Stimulated activated CD4-positive, alpha-beta T cell treated with anti-CD3 and anti-CD28 coated beads, Interleukin-1b, Interleukin-23, amount 100 ng/mL, for 24 hours (primary cell): ENCODE measurements around the gene CXCL6.

Source experiments
- DNase-seq, 4 experiments: peaks; one replicate each; pipeline ENCODE4 v3.0.0-alpha.2; 2020; ENCODE audit warnings: low read depth in 4 of 4, low spot score in 1 of 4

The CXCL6 gene

DNA sequence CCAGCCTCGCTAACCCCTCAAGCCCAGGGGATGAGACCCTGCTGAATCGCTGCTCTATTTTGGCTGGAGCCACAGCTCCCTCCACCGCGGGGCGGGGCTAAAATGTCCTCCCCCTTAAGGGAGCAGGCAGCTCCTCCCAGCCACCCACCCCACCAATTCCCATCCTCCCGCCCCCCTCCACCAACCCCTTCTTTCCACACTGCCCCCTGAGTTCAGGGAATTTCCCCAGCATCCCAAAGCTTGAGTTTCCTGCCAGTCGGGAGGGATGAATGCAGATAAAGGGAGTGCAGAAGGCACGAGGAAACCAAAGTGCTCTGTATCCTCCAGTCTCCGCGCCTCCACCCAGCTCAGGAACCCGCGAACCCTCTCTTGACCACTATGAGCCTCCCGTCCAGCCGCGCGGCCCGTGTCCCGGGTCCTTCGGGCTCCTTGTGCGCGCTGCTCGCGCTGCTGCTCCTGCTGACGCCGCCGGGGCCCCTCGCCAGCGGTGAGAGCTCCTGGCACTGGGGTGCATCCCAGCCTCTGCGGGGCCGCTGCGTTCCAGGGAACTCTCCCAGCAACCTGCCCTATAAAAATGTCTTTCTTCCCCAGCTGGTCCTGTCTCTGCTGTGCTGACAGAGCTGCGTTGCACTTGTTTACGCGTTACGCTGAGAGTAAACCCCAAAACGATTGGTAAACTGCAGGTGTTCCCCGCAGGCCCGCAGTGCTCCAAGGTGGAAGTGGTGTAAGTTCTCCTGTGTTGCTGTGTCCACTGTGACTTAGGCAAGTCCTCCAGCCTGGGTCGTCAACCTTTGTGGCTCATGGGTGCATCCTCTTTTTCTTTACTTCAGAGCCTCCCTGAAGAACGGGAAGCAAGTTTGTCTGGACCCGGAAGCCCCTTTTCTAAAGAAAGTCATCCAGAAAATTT lies at the start of gene CXCL6:
CXCL6 (plus strand) TSS at position 306 of the 907 bp plus-strand sequence; CDS start at position 379, 73 bp downstream.
- DNase-seq, result no peak

DNA sequence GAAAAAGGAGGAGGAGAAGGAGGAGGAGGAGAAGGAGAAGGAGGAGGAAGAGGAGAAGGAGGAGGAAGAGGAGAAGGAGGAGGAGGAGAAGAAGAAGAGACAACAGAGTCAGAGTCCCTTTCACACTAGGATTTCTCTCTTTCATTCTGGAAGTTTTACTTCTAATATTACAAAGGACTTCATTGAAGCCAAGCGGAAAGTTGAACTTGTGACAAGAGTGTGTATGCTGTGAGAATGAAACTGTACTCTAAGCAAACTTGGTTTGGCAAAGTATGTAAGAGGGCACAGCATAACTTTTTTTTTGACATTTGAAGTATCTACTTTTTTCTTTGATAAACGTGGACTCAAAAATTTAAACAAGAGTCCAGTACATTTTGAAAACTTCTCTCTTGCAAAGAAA lies 48.1 kb upstream of the CXCL6 start:
- DNase-seq, result no peak

DNA sequence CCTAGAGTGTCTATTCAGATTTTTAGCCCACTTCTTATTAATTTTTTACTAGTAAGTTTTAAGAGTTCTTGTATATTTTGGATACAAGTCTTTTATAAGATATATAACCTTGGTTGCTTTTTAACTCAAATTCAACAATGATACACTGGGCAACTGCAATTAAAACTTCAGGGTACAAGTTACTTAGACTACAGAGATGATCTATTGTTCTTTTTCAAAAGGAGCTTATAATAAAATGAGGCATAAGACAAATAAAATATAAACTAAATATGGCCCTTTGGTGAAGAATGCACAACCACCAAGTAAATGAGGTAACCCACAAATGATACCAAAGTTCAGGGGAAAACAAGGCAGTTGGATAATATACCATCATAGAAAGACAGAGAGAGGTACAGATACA lies 37.6 kb upstream of the CXCL6 start:
- DNase-seq, result no peak

DNA sequence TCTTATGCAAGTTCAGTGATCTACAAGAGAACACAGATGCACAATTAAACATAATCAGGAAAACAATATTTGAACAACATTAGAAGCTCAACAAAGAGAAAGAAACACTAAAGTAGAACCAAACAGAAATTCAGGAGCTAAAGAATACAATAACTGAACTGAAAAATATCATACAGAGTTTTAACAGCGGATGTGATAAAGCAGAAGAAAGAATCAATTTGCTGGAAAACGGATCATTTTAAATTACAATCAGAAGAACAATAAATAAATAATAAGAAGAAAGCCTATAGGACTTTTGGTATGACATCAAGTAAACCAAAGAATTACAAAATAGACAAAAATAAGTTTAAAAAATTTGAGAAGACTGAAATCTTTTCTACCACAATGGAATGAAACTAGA lies 36.3 kb upstream of the CXCL6 start:
- DNase-seq, result no peak

DNA sequence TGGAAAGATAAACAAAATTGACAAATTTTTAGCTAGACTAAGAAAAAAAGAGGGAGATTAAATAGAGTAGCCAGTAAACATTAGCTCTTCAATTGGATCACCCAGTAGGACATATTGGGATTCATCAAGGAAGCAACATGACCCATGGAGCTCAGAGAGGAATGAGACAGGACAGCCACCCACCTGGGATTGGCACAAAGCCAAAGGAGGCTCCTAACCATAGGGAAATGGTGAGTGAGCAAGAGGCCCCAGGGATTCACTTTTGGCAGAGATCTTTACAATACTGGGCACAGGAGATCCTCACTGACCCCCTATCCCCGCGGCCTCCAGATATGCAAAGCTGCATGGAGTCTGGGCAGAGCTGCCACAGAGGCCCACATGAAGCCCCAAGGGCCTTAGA lies 34.8 kb upstream of the CXCL6 start:
- no peak for DNase-seq

DNA sequence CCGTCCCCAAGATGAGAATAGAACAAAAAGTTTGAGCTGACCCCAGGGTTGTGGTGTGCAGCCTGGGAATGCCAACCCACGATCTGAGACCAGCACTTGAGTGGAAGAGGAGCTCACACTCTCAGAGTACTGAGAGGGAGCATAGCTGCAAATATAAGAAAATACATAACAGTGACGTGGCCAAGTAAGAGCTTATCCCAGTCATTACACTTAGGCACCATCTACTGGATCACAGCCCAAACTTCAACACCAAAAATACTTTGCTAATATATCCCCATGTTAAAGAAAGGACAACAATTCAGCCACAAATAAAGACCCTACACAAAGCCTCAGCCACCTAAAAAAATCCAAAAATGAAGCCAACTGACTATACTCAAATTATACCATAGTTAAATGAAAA lies 33.3 kb upstream of the CXCL6 start:
- no peak for DNase-seq

DNA sequence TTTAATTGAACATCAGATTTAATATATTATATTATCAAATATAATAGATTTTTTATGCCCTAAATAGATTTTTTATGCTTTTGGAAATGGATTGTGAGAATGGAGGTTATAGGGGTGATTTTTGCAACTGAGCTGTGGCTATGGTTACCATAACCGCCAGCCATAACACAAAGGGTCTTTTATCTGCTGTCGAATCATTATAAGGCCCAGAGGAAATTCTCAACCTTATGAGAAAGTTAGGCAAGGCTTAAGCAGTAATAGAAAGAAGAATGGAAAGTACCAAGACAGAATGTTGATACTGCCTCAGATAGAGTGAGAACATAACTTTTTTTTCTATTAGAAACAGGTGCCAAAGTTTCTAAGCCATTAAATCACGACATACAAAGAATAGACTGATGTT lies 26.3 kb upstream of the CXCL6 start:
- DNase-seq, result no peak

DNA sequence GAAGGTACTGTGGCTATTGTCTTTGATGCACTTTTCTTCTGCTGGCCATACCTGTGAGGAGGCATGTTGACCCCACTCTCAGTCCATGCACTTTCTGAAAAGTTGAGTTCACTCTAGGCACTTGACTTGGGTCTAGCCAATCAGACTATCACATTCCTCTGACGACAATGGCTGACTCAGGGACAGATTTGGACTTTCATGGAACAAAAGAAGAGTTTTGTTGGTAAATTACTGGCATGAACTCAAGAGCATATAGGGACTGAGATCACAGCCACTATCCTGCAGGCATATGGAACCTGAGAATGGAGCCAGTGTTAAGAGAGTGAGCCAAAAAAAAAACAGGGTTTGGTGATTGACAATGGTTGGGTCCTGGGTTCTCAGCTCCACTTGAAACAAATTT lies 24.6 kb upstream of the CXCL6 start:
- no peak for DNase-seq

DNA sequence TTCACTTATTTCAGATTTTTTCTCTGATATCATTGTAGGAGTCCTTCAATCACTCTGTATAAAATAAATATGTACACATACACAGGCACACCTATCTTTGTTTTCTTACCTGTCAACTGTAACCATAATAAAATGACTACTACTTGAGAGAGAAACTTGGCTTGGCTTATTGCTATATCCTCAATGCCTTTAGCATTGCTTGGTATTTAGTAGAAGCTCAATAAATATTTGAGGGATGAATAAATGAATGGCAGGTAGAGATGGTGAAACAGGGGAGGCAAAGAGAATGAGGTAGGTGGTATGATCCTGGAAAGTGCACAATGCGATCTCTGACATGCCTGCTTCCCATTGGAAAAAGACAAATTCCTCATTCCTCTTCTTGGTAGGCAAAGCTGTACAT lies 21.8 kb upstream of the CXCL6 start:
- no peak for DNase-seq

DNA sequence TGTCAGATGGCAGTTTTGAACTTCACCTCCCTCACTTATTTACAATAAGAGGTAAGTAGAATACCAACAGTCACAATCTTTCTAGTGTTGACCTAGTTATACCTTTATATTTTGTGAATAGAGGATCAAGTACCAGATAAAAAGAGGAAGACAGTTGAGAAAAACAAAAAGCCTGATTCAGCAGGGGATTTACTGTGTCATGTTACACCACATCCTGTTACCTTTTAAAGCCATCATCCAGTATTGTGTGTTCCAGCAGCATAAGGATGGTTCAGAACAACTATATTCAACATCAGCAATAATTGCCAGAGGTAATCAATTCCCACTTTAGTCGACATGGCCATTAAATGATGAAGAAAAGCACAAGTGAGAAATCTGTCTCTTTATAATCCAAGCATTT lies 21.3 kb upstream of the CXCL6 start:
- no peak for DNase-seq

DNA sequence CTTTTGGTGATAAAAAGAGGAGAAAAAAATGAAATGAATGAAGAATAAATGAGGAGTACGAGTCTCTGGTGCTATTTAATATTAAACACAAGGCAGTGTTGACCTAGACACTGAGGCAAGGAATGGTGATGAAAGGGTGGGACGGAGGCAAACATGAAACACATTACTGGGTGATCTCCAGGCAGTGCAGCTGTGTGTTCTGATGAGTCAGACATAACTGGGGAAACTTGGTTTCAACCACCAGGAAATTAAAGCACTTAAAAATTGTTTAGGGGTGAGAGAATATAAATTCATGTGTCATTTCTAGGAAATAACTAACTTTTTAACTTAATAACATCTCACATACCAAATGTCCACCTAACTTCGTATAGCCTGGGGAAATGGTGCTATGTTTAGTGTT lies 19.7 kb upstream of the CXCL6 start:
- no peak for DNase-seq

DNA sequence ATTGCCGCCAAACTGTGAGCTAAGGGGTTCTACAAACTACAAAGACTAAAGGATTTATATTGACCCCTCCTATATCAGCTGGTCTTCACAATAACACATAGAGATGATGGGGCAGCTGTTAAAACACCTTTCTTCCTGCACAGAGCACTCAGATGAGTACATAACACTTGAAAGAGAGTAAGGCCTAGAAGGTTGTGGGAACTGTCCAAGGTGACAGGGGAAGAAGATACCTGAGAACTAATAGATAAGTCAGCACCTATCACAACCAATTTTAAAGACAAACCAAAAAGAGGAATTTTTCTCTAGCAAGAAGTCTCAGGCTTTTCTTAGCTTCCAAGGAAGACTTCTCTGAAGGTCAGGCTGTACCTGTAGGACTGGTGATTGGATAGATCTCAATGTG lies 19.1 kb upstream of the CXCL6 start:
- no peak for DNase-seq

DNA sequence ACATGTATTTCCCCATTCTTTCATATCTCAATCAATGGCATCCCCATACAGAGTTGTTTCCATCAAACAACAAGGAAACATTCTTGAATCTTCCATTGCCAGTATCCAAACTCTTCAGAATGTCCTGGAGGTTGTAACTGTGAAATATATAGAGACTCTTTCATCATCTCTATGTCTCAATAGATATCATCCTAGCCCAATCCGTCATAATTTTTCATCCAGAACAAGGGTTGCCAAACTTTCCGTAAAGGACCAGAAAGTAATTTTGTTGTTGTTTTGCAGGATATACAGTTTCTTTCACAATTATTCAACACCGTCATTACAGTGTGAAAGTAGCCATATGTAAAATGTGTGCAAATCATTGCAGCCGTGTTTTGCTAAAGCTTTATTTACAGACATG lies 15.2 kb upstream of the CXCL6 start:
- no peak for DNase-seq

DNA sequence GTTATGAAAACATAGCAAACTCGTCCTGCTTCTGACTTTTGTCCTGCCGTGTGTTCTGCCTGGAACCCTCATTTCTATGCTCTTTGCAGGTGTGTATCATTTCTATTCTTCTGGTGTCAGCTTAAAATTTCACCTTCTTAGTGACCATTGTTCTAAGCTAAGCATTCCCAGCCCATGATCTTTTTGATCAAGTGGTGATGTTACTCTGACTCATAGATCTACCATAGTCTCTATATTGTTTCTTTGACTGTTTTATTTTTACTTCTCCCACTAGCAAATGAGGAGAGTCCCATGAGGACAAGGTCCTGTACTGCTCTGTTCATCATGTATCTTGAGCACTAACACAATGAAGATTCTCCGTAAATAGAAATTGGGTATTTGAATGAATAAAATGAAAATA lies 14.1 kb upstream of the CXCL6 start:
- DNase-seq, result no peak

DNA sequence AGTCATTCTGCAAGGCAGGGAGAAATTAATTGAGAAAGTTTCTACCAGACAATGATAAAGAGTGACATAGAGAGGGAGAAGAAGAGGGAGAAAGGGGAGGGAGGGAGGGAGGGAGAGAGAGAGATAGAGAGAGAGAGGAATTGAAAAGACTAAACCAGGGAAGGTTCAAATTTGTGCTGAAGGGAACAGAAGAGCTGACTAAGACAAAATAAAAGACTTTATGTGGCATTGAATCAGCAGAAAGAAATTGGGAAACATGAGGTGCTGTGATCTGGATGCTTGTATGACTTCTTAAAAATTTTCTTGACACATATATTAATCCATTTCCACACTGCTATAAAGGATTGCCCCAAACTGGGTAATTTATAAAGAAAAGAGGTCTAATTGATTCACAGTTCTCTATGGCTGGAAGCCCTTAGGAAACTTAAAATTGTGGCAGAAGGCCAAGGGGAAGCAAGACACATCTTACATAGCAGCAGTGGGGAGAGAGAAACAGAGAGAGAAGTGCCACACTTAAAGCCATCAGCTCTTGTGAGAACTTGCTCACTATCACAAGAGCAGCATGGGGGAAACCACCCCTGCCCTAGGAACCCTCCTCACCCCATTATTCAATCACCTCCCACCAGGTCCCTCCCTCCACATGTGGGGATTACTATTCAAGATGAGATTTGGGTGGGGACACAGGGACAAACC lies 13.5 kb upstream of the CXCL6 start:
- no peak for DNase-seq

DNA sequence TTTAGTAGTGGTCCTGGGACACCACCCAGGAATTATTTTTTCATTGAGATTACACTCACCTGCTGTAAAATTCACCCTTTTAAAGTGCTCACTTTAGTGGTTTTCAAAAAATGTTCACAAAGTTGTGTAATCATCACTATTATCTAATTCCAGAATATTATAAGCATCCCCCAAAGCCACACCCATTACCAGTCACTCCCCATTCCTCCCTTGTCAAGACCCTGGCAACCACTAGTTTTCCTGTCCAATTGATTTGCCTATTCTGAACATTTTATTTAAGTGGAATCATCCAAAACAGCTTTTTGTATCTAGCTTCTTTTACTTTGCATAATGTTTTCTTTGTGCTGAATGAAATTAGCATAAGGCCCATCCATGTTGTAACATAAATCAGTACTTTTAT lies 12.7 kb upstream of the CXCL6 start:
- no peak for DNase-seq

DNA sequence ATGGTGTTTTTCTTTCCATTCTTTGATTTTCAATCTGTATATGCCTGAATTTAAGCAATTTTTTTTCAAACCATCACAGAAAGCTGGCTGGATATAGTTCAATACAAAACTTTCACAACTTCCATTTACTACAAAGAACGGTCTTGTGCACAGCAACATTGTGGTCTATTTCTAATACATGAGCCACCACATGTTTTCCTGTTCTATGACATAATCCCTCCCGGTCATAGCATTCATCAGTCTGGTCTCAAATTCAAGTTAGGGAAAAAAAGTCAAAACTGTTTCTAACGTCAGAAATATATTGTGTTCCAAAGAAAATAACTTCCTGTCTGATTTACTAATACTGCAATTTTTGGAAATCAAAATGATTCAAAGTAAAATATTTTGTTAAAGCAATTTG lies 7.5 kb upstream of the CXCL6 start:
- DNase-seq, result no peak

DNA sequence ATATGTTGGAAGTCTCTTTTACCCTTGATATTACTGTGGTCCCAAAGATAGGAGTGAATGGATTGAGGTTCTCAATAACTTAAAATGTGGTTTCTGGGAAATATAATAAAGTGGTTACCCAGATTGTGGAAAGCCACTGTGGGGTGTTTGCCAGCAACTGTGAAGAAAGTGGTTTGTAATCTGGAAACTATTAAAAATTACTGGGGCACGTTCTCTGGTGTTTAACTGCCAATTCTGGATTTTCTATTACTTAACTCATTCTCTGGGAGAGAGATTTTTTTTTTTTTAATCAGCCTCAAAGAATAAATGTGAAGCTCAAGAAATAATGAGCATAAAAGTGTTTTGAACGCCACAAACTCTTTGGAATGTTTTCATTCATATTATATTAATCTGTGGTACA lies 4.9 kb upstream of the CXCL6 start:
- no peak for DNase-seq

DNA sequence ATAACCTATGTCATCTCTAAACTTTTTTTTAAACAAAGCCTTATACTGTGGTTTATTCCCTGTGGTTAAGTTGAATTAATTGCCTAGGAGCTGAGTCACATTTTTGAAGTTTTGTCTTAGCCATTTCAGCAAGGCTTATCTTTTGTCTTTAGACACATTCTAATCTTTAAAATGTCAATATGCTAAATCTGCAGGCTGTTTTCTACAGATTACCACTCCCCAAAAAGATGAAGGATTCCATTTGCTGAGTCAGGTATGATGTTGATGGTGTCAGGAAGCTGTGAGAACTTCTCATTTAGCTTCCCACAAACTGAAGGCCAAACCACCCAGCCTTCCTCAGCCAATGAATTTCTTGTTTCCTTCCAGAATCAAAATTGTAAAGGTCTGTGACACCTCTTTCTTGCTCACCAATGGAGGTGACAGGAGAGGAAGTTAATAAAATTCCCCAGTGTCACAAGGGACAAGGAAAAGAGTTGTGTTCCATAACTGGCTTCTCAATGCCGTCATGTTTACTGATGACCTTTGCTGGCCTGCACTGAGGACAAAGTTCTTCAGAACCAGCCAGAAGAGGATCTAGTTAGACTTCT lies 3.7 kb upstream of the CXCL6 start:
- DNase-seq, result no peak

DNA sequence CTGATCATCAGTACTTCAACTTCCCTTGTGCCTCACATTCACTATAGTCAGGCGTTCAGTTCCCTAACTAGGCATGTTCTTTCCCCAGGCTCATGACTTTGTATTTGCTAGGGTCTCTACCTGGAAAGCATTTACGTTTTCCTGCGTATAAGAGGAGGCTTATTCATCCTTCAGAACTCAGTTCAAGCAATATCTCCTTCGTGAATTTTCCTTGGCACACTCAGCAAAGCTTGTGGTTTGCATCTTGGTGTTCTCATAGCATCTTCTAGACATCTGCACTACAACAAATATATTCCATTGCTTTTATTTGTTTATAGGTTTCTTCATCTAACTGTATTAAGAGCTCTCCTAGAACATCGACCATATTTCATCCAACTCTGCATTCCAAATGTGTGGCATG lies 2.6 kb downstream of the CXCL6 start:
- DNase-seq, result no peak

DNA sequence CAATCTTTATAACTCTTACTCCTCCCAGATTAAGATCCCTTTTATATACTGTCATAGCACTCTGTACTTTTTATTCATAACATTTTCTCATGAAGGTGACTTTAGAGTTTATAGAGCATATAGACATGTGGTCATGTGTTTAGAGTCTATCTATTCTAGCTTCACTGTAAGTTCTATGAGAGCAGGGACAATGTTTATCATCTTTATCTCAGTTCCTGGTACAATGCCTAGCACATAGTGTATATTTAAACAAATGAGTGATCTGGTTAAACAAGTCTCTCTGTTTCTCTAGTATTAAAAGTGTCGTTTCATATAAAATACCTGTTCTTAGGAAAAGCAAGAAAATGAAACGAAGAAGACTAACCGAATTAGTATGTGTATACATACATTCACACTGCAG lies 3.2 kb downstream of the CXCL6 start:
- no peak for DNase-seq

DNA sequence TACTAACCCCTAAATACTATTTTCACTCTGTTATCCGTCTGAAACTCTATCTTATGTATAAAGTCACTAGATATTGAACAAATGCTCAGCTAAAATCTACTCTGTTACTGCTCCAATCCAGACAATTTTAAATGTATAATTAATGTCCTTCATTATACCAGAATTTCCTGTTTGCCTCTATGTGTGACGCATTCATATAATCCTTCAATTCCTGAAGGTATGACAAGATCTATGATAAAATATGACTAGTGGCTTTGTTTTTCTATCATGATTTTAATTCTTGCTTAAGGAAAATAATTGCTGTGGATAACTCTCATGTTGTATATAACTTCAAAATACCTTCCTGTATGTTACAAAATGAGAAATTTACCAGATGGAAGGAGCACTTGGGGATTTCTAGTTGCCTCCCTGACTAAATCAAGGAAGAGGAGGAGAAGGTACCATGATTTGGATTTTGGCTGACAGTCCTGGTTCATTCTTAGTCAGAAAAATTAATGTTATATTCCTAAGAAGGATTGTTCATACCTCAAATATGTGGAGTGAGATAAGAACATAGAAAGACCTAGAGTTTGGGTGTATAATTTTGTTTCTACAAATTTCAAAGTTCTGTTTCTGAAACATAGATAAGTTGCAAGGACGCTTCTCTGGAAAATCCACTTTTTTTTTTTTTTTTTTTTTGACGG lies 4.9 kb downstream of the CXCL6 start:
- no peak for DNase-seq
